HG03039 (cell line): ENCODE measurements around the gene NISCH.

Experiments
- ATAC-seq: cut with Tn5 transposase; IDR thresholded peaks from one replicate; pipeline ENCODE4 v1.9.1; 2021; ENCODE audit warnings: mild to moderate bottlenecking, moderate library complexity; ENCODE audit not compliant: unreplicated experiment

NISCH gene

GRCh38 chr3:52446631-52447511 lies 8.5 kb upstream of the NISCH start:
- no peak for ATAC-seq

- no peak for ATAC-seq
These were observed 7.7 kb upstream of the NISCH start for GRCh38 chr3:52447512-52448355.

GRCh38 chr3:52450489-52451236 lies 4.7 kb upstream of the NISCH start:
- ATAC-seq: no peak

GRCh38 chr3:52451237-52452083 lies 3.9 kb upstream of the NISCH start:
- ATAC-seq: no peak

- no peak for ATAC-seq
These were observed 3.3 kb upstream of the NISCH start for GRCh38 chr3:52452126-52452525.

GRCh38 chr3:52452570-52453221 lies 2.7 kb upstream of the NISCH start:
- ATAC-seq: no peak

- ATAC-seq: no peak
These were observed 1.7 kb upstream of the NISCH start, which contains the start of gene TNNC1 for GRCh38 chr3:52453496-52454249. TSS of gene TNNC1 (minus strand) at chr3:52454041. CDS start at chr3:52454015, 26 bp downstream.

GRCh38 chr3:52454250-52454937 lies 1.0 kb upstream of the NISCH start:
- ATAC-seq: no peak

- no peak for ATAC-seq
These were observed 494 bp upstream of the NISCH start for GRCh38 chr3:52454938-52455282.

GRCh38 chr3:52456169-52456799 lies 880 bp downstream of the NISCH start:
- no peak for ATAC-seq

- ATAC-seq: no peak
These were observed 1.4 kb downstream of the NISCH start for GRCh38 chr3:52456800-52457183.

- ATAC-seq: no peak
These were observed 2.8 kb downstream of the NISCH start for GRCh38 chr3:52458031-52458760.

GRCh38 chr3:52458770-52459545 lies 3.6 kb downstream of the NISCH start:
- no peak for ATAC-seq

- no peak for ATAC-seq
These were observed 6.5 kb downstream of the NISCH start for GRCh38 chr3:52461874-52462273.

GRCh38 chr3:52463416-52463815 lies 8.0 kb downstream of the NISCH start:
- no peak for ATAC-seq

- ATAC-seq: no peak
These were observed 12.9 kb downstream of the NISCH start for GRCh38 chr3:52468336-52468735.

GRCh38 chr3:52469001-52469400 lies 13.6 kb downstream of the NISCH start:
- no peak for ATAC-seq
